ENCODE data around the gene TCF15. TPM values are rescaled to one million over a fixed set of nuclear protein-coding genes. Genes with fewer than 3 reads are reported as not detected.

The TCF15 gene
- total RNA-seq, 4 donors from 2014 or later, result 3.6 to 10.7 (median 4.1) TPM

DNA sequence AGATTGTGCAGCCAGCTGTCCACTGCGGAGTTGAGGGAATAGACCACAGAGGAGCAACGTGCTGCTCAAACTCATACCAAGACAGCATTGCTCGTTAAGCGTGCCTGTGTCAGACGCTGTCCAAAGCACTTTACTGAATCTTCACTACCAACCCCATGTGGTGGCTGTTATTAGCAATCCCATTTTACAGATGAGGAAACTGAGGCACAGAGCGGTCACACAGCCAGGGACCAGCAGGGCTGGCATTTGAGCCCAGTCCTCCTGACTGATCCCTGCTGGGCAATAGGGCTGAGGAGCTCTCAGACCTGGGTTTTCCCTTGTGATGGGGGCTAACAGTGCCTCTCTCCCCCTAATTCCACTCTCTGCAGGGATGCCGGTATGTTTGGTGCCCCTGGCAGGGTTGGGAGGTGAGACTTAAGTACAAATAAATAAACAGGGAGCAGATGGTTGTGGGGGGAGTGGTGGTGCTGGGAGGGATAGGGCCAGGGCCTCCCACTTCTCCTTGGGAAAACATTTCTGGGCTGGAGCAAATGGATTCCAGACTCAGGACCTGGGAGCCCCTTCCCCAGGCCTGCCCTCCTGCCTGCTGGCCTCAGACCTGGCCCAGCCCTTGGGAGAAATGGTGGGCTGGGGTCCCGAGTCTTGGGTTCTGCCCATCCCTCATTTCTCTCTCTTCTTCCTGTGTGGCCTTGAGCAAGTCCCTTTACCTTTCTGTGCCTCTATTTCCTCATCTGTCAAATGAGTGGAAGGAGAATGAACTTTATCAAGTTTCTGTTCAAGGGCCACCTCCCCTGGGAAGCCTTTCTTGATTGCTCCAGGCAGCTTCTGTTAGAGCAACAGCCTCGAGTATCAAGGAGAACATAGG, 25.2 kb upstream of the TCF15 start:
- intact Hi-C loops (cut with DNase I; ENCODE audit: low total_unique reads) (no loop called here), in situ Hi-C loops (cut with MboI; ENCODE audit: low sequenced_read_pairs in 4 of 4) (no loop called here)
- DNase-seq (no peak), ATAC-seq (no peak)
- Histone ChIP-seq H3K36me3 (no peaks in the 10 kb centered on the region), H3K4me3 (no peak overlapping the region), H3K27ac (no peak overlapping the region), H3K9me3 (no peaks in the 10 kb centered on the region), H3K4me1 (no peaks in the 10 kb centered on the region), H3K27me3 (no peaks in the 10 kb centered on the region)
- TF ChIP-seq POLR2A (IDR thresholded peaks at IDR 0.05), result no peak
- TF ChIP-seq, protein P1, sequence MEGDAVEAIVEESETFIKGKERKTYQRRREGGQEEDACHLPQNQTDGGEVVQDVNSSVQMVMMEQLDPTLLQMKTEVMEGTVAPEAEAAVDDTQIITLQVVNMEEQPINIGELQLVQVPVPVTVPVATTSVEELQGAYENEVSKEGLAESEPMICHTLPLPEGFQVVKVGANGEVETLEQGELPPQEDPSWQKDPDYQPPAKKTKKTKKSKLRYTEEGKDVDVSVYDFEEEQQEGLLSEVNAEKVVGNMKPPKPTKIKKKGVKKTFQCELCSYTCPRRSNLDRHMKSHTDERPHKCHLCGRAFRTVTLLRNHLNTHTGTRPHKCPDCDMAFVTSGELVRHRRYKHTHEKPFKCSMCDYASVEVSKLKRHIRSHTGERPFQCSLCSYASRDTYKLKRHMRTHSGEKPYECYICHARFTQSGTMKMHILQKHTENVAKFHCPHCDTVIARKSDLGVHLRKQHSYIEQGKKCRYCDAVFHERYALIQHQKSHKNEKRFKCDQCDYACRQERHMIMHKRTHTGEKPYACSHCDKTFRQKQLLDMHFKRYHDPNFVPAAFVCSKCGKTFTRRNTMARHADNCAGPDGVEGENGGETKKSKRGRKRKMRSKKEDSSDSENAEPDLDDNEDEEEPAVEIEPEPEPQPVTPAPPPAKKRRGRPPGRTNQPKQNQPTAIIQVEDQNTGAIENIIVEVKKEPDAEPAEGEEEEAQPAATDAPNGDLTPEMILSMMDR (IDR thresholded peaks at IDR 0.05 in 4 of 5, conservative IDR thresholded peaks at IDR 0.05 in 1 of 5), result no peak

DNA sequence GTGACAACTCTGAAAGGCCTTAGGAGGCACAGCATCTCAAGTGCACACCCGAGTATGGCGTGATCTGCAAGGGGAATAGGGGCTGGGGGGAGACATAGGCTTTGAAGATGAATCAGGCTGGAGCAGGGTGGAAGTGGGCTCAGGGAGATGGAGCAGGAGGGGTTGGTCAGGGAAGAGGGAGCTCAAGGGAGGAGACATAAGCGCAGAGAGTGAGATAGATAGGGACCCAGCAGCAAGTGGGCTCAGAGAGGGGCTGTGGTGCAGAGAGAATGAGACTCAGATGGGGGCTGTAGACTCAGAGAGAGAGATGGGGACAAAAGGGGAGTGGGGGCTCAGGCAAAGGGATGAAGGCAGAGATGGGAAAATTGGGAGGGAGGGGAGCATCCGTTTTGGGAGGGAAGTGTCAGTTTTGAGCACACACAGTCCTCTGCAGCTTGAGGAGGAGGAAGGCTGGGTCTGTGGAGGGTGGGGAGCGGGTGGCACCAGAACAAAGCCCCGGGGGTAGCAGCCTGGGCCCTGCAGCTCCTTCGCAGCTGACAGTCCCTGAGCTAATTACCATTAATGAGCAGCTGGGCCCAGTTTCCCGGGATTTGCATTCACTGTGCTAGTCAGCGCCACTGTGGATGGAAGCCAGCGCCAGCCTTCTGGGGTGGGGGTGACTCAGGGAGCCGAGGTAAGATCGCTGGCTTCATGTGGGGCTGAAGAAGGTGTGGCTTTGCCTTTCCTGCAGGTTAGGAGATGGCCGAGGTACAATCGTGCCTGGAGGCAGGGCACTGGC, 24.2 kb upstream of the TCF15 start:
- TF ChIP-seq, protein P1 (IDR thresholded peaks at IDR 0.05 in 4 of 5, conservative IDR thresholded peaks at IDR 0.05 in 1 of 5), result no peak
- TF ChIP-seq POLR2A (IDR thresholded peaks at IDR 0.05), result no peak
- no peaks in the 10 kb centered on the region for H3K27me3 ChIP-seq

DNA sequence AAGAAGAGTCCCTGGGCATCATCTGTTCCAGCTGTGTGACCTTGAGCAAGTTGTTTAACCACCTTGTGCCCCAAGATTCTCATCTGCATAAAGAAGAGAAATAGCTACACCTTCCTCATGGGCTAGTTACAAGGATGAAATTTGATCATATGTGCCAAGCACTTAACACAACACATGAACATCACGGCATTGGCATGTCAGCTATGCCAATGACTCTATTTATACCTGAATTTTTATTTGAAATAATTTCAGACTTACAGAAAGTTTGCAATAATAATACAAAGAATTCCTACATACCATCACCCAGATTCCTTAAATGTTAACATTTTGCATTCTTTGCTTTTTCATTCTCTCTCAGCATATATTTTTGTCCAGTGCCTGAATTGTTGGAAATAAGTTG, 21.0 kb upstream of the TCF15 start:
- H3K27me3 ChIP-seq, result no peaks in the 10 kb centered on the region
- no peak overlapping the region for H3K27ac ChIP-seq
- H3K9me3 ChIP-seq, result no peaks in the 10 kb centered on the region
- ATAC-seq, result no peak
- no peaks in the 10 kb centered on the region for H3K36me3 ChIP-seq
- DNase-seq, result no peak
- no peak overlapping the region for H3K4me3 ChIP-seq
- intact Hi-C loops (cut with DNase I; ENCODE audit: low total_unique reads) (no loop called here), in situ Hi-C loops (cut with MboI; ENCODE audit: low sequenced_read_pairs in 4 of 4) (no loop called here)
- TF ChIP-seq POLR2A (IDR thresholded peaks at IDR 0.05), result no peak
- TF ChIP-seq, protein P1 (IDR thresholded peaks at IDR 0.05 in 4 of 5, conservative IDR thresholded peaks at IDR 0.05 in 1 of 5), result no peak
- H3K4me1 ChIP-seq, result no peaks in the 10 kb centered on the region

More for the DNA sequence above, 24.2 kb upstream of the TCF15 start:
- no peak for ATAC-seq
- intact Hi-C loops (cut with DNase I; ENCODE audit: low total_unique reads), result no loop called here
- Histone ChIP-seq H3K27ac (no peak overlapping the region), H3K4me3 (no peak overlapping the region), H3K9me3 (no peaks in the 10 kb centered on the region), H3K36me3 (no peaks in the 10 kb centered on the region), H3K4me1 (no peaks in the 10 kb centered on the region)
- DNase-seq, result no peak
- in situ Hi-C loops (cut with MboI; ENCODE audit: low sequenced_read_pairs in 4 of 4), result no loop called here

DNA sequence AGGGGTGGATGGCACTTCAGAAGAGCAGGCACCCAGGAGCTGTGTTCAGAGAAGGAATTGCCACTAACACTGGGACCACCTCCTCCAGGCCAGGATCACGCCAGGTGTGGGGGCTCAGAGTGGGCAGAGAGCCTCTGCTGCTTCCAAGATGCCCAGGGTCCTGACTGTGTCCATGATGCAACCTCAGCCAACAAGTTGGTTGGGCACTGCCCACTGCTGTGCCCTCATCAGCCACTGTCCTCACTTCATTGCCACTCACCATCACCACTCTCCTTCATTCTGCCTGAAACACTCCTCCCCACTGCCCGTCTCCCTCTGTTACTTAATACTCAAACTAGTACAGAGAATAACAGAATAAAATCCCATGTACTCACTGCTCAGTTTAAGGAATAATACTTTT, 16.5 kb upstream of the TCF15 start:
- Histone ChIP-seq H3K4me1 (no peaks in the 10 kb centered on the region), H3K27ac (no peak overlapping the region), H3K4me3 (no peak overlapping the region), H3K36me3 (no peaks in the 10 kb centered on the region), H3K27me3 (no peaks in the 10 kb centered on the region), H3K9me3 (no peaks in the 10 kb centered on the region)
- ATAC-seq (no peak), DNase-seq (no peak)
- in situ Hi-C loops (cut with MboI; ENCODE audit: low sequenced_read_pairs in 4 of 4), result no loop called here
- intact Hi-C loops (cut with DNase I; ENCODE audit: low total_unique reads), result no loop called here
- TF ChIP-seq POLR2A (IDR thresholded peaks at IDR 0.05), result no peak
- TF ChIP-seq, protein P1 (IDR thresholded peaks at IDR 0.05 in 4 of 5, conservative IDR thresholded peaks at IDR 0.05 in 1 of 5), result no peak

All from gastrocnemius medialis (tissue), 4 donors.